Suprapubic skin (tissue), 4 donors: Measurements from ENCODE around the gene ABLIM2. TPM values are rescaled to one million over a fixed set of nuclear protein-coding genes. Genes with fewer than 3 reads are reported as not detected.

ENCODE experiments used
- DNase-seq, 2 donors: peaks; one replicate each; pipeline ENCODE4 v3.0.0-alpha.2; 2019; ENCODE audit warnings: low spot score in 2 of 2
- H3K27ac ChIP-seq: fragments of 200-600 bp; sonication (generic); one replicate; pipeline ENCODE4 v1.5.1; 2019
- H3K27me3 ChIP-seq: fragments of 200-600 bp; sonication (generic); one replicate; pipeline ENCODE4 v1.5.1; 2019
- H3K36me3 ChIP-seq: fragments of 200-600 bp; sonication (generic); one replicate; pipeline ENCODE4 v1.5.1; 2019
- H3K4me1 ChIP-seq: fragments of 200-600 bp; sonication (generic); one replicate; pipeline ENCODE4 v1.5.1; 2019
- H3K4me3 ChIP-seq: fragments of 200-600 bp; sonication (generic); one replicate; pipeline ENCODE4 v1.5.1; 2019; ENCODE audit warnings: mild to moderate bottlenecking
- H3K9me3 ChIP-seq: fragments of 200-600 bp; sonication (generic); one replicate; pipeline ENCODE4 v1.5.1; 2019
- EP300 ChIP-seq: sonication (generic); formaldehyde crosslinking; IDR thresholded peaks from one replicate; pipeline ENCODE4 v1.6.1; 2017; ENCODE audit warnings: antibody characterized with exemption
- POLR2A ChIP-seq, 2 donors: fragments of 450-650 bp; IDR thresholded peaks; one replicate each; pipeline ENCODE4 v1.6.1; 2017; ENCODE audit warnings: antibody characterized with exemption in 2 of 2, mild to moderate bottlenecking in 2 of 2, moderate library complexity in 2 of 2
- POLR2AphosphoS5 ChIP-seq, 3 donors: sonication (generic); formaldehyde crosslinking; IDR thresholded peaks; one replicate each; pipeline ENCODE4 v1.6.1; 2017; ENCODE audit warnings: antibody characterized with exemption in 3 of 3
- WGBS: methylation state at CpG from one replicate; pipeline ENCODE4 v1.1.5; 2018; 5-methylcytosine and 5-hydroxymethylcytosine counted together
- total RNA-seq, 4 donors: library from RNA; depleted of rRNA; stranded (reverse); fragments of >200 nt; gene quantifications; one replicate each; pipeline ENCODE4 v1.1.0, GENCODE V29; 2016
- TF ChIP-seq, protein P1 (sequence below), 2 donors: fragments of 200-600 bp in 1 of 2; fragments of 450-650 bp in 1 of 2; sonication (generic) in 1 of 2; IDR thresholded peaks; one replicate each; pipeline ENCODE4 v1.5.1; 2016 to 2019; ENCODE audit warnings: antibody characterized with exemption in 2 of 2, mild to moderate bottlenecking in 1 of 2, moderate library complexity in 1 of 2

Gene ABLIM2
- total RNA-seq, 4 donors from 2014 or later, result 11.2 to 16.9 (median 13.3) TPM

DNA sequence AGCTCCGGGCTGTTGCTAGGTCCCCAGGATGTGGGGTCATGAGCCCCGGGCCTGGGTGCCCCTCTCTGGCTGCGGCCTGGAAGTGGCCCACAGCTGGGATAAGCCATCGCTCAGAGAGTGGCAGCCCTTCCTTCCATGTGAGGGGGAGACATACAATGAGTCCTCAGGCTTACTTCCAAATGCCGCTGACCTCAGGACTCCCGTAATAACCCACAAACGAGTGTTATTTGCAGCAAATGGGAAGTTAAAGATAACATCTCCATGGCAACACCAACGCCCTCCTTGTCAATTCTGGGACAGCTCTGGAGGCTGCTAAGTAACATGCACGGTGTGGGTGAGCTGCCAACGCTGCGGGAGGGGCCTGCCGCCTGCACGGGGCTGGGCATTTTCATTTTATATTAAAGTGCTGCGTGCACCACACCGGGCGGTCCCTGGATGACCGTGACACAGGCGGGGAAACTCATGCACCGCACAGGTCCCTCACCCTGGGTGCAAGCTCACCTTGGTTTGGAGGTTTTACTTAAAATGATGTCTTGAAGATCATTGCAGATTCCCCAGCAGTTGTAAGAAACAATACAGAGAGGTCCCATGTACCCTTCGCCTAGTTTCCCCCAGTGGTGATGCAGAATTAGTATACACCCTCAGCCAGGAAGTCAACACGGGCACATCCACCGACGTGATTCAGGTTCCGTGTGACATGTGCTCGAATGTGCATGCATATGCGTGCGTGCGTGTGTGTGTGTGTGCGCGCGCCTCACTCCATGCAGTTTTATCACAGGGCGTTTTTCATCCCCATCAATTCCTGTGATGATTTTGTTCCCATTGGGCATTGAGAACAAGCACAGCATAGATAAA lies 79.4 kb downstream of the ABLIM2 start:
- no peak for DNase-seq

DNA sequence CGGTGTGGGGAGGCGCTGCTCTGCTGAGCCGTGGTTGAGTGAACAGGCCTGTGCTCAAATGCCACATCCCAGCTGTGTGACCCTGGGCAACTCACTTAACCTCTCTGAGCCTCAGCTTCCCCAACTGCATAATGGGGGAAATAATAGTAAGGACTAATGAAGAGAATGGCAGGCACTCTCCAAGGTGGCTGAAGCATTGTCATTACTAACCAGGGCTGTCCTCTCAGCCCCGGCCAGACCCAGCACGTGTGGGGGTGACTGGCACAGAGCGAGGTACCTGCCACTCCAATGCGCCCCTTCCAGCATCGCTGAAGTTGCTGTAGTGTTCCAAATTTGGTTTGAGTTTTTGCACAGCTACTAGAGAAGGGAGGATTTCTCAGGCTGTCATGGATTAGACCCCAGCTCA lies 80.0 kb downstream of the ABLIM2 start:
- Histone ChIP-seq H3K4me3 (no peak overlapping the region), H3K27ac (no peak overlapping the region), H3K27me3 (peaks cover 4% of the 10 kb centered on the region), H3K36me3 (no peaks in the 10 kb centered on the region), H3K9me3 (no peaks in the 10 kb centered on the region), H3K4me1 (no peaks in the 10 kb centered on the region)
- 82% methylated on average over 6 of the region's 8 CpGs for WGBS
- no peak for DNase-seq
- TF ChIP-seq EP300, result no peak
- TF ChIP-seq POLR2AphosphoS5 (IDR thresholded peaks at IDR 0.05), result no peak
- TF ChIP-seq, protein P1, sequence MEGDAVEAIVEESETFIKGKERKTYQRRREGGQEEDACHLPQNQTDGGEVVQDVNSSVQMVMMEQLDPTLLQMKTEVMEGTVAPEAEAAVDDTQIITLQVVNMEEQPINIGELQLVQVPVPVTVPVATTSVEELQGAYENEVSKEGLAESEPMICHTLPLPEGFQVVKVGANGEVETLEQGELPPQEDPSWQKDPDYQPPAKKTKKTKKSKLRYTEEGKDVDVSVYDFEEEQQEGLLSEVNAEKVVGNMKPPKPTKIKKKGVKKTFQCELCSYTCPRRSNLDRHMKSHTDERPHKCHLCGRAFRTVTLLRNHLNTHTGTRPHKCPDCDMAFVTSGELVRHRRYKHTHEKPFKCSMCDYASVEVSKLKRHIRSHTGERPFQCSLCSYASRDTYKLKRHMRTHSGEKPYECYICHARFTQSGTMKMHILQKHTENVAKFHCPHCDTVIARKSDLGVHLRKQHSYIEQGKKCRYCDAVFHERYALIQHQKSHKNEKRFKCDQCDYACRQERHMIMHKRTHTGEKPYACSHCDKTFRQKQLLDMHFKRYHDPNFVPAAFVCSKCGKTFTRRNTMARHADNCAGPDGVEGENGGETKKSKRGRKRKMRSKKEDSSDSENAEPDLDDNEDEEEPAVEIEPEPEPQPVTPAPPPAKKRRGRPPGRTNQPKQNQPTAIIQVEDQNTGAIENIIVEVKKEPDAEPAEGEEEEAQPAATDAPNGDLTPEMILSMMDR (IDR thresholded peaks at IDR 0.05), result no peak
- TF ChIP-seq POLR2A (IDR thresholded peaks at IDR 0.05), result no peak

More for the DNA sequence above, 79.4 kb downstream of the ABLIM2 start:
- Histone ChIP-seq H3K4me3 (no peak overlapping the region), H3K4me1 (no peaks in the 10 kb centered on the region), H3K27me3 (peaks cover 7% of the 10 kb centered on the region), H3K9me3 (no peaks in the 10 kb centered on the region), H3K36me3 (no peaks in the 10 kb centered on the region), H3K27ac (no peak overlapping the region)
- TF ChIP-seq EP300, result no peak
- TF ChIP-seq POLR2AphosphoS5 (IDR thresholded peaks at IDR 0.05), result no peak
- TF ChIP-seq, protein P1 (IDR thresholded peaks at IDR 0.05), result no peak
- no peak for TF ChIP-seq POLR2A (IDR thresholded peaks at IDR 0.05)
- WGBS, result 61% methylated on average over 28 of the region's 32 CpGs

DNA sequence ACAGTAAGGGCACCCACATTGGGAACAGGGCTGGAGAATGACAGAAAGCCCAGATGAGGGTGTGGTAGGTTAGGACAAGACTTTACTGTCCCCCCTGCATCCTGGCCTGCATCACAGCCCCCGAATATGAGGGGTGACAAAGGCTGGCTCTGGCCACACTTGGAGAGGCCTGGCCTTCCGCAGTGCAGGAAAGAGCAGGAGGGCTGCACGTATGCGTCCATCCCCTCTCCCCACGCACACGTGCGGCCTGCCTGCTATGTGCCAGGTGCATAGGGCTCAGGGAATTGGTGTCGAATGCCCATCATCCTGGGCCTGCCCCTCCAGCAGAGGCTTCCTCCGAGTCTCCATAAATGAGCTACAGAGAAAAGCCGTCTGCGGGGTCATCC lies 80.5 kb downstream of the ABLIM2 start:
- TF ChIP-seq POLR2A (IDR thresholded peaks at IDR 0.05), result no peak
- TF ChIP-seq, protein P1 (IDR thresholded peaks at IDR 0.05), result no peak
- no peak for TF ChIP-seq POLR2AphosphoS5 (IDR thresholded peaks at IDR 0.05)
- 91% methylated on average over 11 of the region's 11 CpGs for WGBS
- Histone ChIP-seq H3K27me3 (peaks cover 3% of the 10 kb centered on the region), H3K4me3 (no peak overlapping the region), H3K27ac (no peak overlapping the region), H3K4me1 (no peaks in the 10 kb centered on the region), H3K9me3 (no peaks in the 10 kb centered on the region), H3K36me3 (no peaks in the 10 kb centered on the region)
- no peak for DNase-seq

DNA sequence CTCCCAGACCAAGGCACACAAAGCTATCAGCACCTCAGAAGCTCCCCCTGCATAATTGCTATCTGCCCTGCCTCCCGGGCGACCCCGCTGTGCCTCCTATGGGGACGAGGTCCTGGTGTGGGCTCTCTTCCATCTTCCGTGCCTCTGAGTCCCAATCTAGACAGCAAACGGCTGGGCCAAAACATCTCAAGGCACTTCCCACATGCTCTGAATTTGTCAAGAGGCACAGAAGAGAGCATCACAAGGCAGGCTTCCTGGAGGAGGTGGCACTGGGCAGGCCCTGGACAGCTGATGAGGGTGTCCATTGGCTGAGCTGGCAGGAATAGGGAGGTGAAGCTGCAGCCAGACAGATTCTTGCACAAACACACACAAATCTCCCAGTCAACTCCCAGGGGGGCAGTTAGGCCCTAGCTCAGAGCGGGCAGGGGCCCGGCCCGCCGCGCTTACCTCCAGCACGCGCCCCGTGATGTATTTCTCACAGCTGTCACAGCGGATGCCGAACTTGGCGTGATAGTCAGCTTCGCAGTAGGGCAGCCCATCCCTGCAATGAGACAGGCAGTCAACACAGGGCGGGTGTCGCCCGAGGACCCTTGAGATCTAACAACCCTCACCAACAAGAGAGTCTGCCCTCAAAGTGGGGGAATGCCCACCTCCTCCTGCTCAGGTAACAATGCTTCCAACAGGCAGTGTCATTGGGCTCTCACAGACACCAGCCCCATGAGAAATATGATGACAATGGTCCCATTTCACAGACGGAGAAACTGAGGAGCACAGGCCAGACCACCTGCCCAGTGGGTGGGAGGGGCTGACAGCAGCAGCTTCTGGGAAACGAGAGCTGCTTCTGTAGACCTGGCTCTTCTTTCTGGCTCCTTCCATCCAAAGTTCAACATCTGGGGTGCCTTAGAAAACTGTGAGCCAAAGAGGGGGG lies 81.2 kb downstream of the ABLIM2 start:
- Histone ChIP-seq H3K9me3 (no peaks in the 10 kb centered on the region), H3K4me3 (no peak overlapping the region), H3K27ac (no peak overlapping the region), H3K36me3 (no peaks in the 10 kb centered on the region), H3K27me3 (peaks cover 10% of the 10 kb centered on the region), H3K4me1 (no peaks in the 10 kb centered on the region)
- WGBS, result 82% methylated on average over 8 of the region's 23 CpGs
- TF ChIP-seq POLR2AphosphoS5 (IDR thresholded peaks at IDR 0.05) (no peak), POLR2A (IDR thresholded peaks at IDR 0.05) (no peak), EP300 (no peak)
- TF ChIP-seq, protein P1 (IDR thresholded peaks at IDR 0.05), result no peak
- DNase-seq, result no peak

DNA sequence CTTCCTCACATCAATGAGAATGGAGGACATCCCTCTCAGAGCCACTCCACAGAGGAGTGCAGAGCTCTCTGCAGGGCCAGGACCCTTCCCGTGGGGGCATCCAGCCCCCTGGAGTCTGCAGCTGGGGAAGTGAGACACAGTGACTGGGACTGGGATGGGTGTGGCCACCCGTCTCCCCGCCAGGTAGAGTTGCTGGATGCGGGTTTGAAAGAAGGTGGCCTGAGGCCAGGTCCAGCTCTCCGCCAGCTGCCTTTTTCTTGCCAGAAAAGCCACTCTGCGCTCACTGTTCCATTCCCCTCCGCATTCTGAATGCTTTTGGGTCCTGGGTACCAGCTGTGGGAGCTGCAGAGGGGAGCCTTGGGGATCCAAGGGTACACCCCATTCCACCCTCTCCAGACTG lies 82.6 kb downstream of the ABLIM2 start:
- Histone ChIP-seq H3K4me3 (no peak overlapping the region), H3K27ac (no peak overlapping the region), H3K4me1 (peaks cover 3% of the 10 kb centered on the region), H3K36me3 (no peaks in the 10 kb centered on the region), H3K9me3 (no peaks in the 10 kb centered on the region), H3K27me3 (peaks cover 24% of the 10 kb centered on the region)
- WGBS, result 35% methylated on average over 5 of the region's 7 CpGs
- TF ChIP-seq EP300 (no peak), POLR2AphosphoS5 (IDR thresholded peaks at IDR 0.05) (no peak)
- DNase-seq, result no peak
